SK-N-MC (cell line): ENCODE data around the gene RNF13.

ENCODE experiments used
- DNase-seq: peaks from one replicate; pipeline ENCODE4 v3.0.0-alpha.2; 2011; ENCODE audit warnings: low read depth, low spot score
- H3K27ac ChIP-seq: fragments of 200-600 bp; sonication (generic); 2 replicates; pipeline ENCODE4 v1.5.1; 2016; ENCODE audit warnings: mixed run types
- H3K36me3 ChIP-seq: fragments of 200-600 bp; sonication (generic); 2 replicates; pipeline ENCODE4 v1.6.1; 2017; ENCODE audit warnings: antibody characterized with exemption, low read length, mixed read lengths; ENCODE audit not compliant: insufficient read depth
- H3K4me3 ChIP-seq: fragments of 200-600 bp; sonication (generic); 2 replicates; pipeline ENCODE4 v1.5.1; 2016
- H3K9ac ChIP-seq: fragments of 200-600 bp; sonication (generic); 2 replicates; pipeline ENCODE4 v1.8.0; 2017; ENCODE audit warnings: mixed run types, mixed read lengths; ENCODE audit not compliant: insufficient read length
- H3K9me3 ChIP-seq: fragments of 200-600 bp; sonication (generic); 2 replicates; pipeline ENCODE4 v1.6.1; 2017; ENCODE audit warnings: low read depth, mild to moderate bottlenecking, antibody characterized with exemption, low read length, moderate library complexity, mixed read lengths
- EZH2 ChIP-seq: fragments of 200-600 bp; sonication (generic); IDR thresholded peaks from one replicate; pipeline ENCODE4 v1.6.1; 2017; ENCODE audit warnings: antibody characterized with exemption
- FOXP2 ChIP-seq: optimal IDR thresholded peaks from 2 replicates; pipeline ENCODE3; 2011; ENCODE audit warnings: mild to moderate bottlenecking, moderate library complexity; ENCODE audit not compliant: insufficient read depth; ENCODE audit errors: extremely low read length, control extremely low read depth
- POLR2AphosphoS5 ChIP-seq: IDR thresholded peaks from 2 replicates; pipeline ENCODE4 v1.6.1; 2012; ENCODE audit warnings: mild to moderate bottlenecking, low read depth, low read length, borderline replicate concordance

The RNF13 gene

GRCh38 chr3:149809699-149810098 is 3.3 kb upstream of the RNF13 start:
- no peaks in the 10 kb centered on the region for H3K9me3 ChIP-seq
- H3K9ac ChIP-seq = no peak overlapping the region
- TF ChIP-seq POLR2AphosphoS5 (no peak), EZH2 (no peak)
- no peaks in the 10 kb centered on the region for H3K36me3 ChIP-seq
- DNase-seq = no peak
- H3K4me3 ChIP-seq = no peak overlapping the region
- no peak overlapping the region for H3K27ac ChIP-seq

DNA sequence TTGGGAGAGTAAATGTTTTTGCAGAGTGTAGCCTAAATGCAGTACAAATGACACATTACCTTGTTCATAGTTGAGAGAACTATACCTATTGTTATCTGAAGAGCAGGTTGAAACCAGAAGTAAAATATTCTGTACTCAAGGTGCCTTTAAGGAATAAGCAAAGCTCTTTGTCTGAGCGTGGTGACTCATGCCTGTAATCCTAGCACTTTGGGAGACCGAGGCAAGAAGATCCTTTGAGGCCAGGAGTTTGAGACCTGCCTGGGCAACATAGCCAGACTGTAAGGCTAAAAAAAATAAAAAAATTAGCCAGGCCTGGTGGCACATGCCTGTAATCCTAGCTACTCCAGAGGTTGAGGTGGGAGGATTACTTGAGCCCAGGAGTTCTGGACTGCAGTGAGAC is 2.2 kb upstream of the RNF13 start:
- Histone ChIP-seq H3K4me3 (no peak overlapping the region), H3K27ac (no peak overlapping the region), H3K9me3 (no peaks in the 10 kb centered on the region), H3K9ac (no peak overlapping the region), H3K36me3 (no peaks in the 10 kb centered on the region; the same call in 1 of the 2 replicates)
- no peak for TF ChIP-seq EZH2
- no peak for TF ChIP-seq FOXP2
- no peak for TF ChIP-seq POLR2AphosphoS5
- no peak for DNase-seq

DNA sequence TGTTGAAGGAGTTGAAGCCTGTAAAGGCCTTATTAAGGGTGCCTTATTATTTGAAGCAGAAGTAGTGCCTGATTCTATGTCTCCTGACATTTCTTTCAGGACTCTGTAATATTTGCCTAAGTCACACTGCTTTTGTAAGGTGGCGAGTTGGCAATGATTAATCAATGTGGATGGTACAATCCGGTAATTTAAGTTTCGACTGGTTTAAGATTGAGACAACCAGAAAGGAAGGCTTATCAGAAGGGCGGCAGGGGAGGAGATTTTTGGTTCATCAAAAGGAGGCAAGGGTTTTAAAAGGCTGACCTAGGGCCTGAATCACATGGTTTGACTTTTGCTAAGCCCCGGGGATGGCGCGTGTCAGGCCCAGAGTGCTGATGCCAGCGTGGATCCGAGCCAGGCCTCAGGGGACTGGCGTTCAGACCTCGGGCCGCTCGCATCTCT is 830 bp upstream of the RNF13 start:
- no peaks in the 10 kb centered on the region for H3K9me3 ChIP-seq
- DNase-seq = no peak
- TF ChIP-seq FOXP2 (no peak), EZH2 (no peak), POLR2AphosphoS5 (no peak)
- H3K4me3 ChIP-seq = peak overlapping the region; percentile 87
- peak overlapping the region; percentile 84 for H3K9ac ChIP-seq
- H3K27ac ChIP-seq = no peak overlapping the region
- H3K36me3 ChIP-seq = no peaks in the 10 kb centered on the region; the same call in 1 of the 2 replicates

- Histone ChIP-seq H3K9me3 (no peaks in the 10 kb centered on the region), H3K9ac (peak overlapping the region; percentile 84), H3K36me3 (no peaks in the 10 kb centered on the region; the same call in 1 of the 2 replicates), H3K4me3 (peak overlapping the region; percentile 87), H3K27ac (peak overlapping the region; percentile 32; the same call in 1 of the 2 replicates)
- DNase-seq = no peak
- no peak for TF ChIP-seq FOXP2
- no peak for TF ChIP-seq POLR2AphosphoS5
- TF ChIP-seq EZH2 = no peak
These were observed 609 bp downstream of the RNF13 start for GRCh38 chr3:149813367-149814281.

GRCh38 chr3:149815321-149815720 is 2.3 kb downstream of the RNF13 start:
- no peaks in the 10 kb centered on the region; the same call in 1 of the 2 replicates for H3K9me3 ChIP-seq
- H3K27ac ChIP-seq = no peak overlapping the region
- no peak overlapping the region for H3K9ac ChIP-seq
- no peak for DNase-seq
- no peaks in the 10 kb centered on the region; the same call in 1 of the 2 replicates for H3K36me3 ChIP-seq
- TF ChIP-seq EZH2 (no peak), FOXP2 (no peak), POLR2AphosphoS5 (no peak)
- peak overlapping the region; percentile 87 for H3K4me3 ChIP-seq

GRCh38 chr3:149815728-149816127 is 2.7 kb downstream of the RNF13 start:
- TF ChIP-seq FOXP2 (no peak), POLR2AphosphoS5 (no peak), EZH2 (no peak)
- Histone ChIP-seq H3K9ac (no peak overlapping the region), H3K36me3 (no peaks in the 10 kb centered on the region; the same call in 1 of the 2 replicates), H3K4me3 (no peak overlapping the region), H3K27ac (no peak overlapping the region), H3K9me3 (no peaks in the 10 kb centered on the region; the same call in 1 of the 2 replicates)
- DNase-seq = no peak

- no peak for DNase-seq
- peaks cover 2% of the 10 kb centered on the region; the same call in 1 of the 2 replicates for H3K9me3 ChIP-seq
- no peaks in the 10 kb centered on the region; the same call in 1 of the 2 replicates for H3K36me3 ChIP-seq
- H3K27ac ChIP-seq = no peak overlapping the region
- H3K9ac ChIP-seq = no peak overlapping the region
- TF ChIP-seq FOXP2 = no peak
- TF ChIP-seq POLR2AphosphoS5 = no peak
- TF ChIP-seq EZH2 = no peak
- no peak overlapping the region for H3K4me3 ChIP-seq
These were observed 3.3 kb downstream of the RNF13 start for GRCh38 chr3:149816311-149816710.

GRCh38 chr3:149816986-149817385 is 4.0 kb downstream of the RNF13 start:
- no peak overlapping the region for H3K4me3 ChIP-seq
- DNase-seq = no peak

More at GRCh38 chr3:149816986-149817385, 4.0 kb downstream of the RNF13 start:
- no peak overlapping the region for H3K27ac ChIP-seq
- TF ChIP-seq POLR2AphosphoS5 = no peak
- no peak for TF ChIP-seq EZH2
- no peak for TF ChIP-seq FOXP2
- H3K9me3 ChIP-seq = peaks cover 8% of the 10 kb centered on the region; the same call in 1 of the 2 replicates
- H3K36me3 ChIP-seq = peaks cover 4% of the 10 kb centered on the region; the same call in 1 of the 2 replicates
- no peak overlapping the region for H3K9ac ChIP-seq
